Muscle of back (tissue), 11 donors: Measurements from ENCODE around the gene TTI1. TPM values are rescaled to one million over a fixed set of nuclear protein-coding genes. Genes with fewer than 3 reads are reported as not detected.

ENCODE experiments used
- DNase-seq, 3 donors: peaks; one replicate each; pipeline versions ENCODE4 v3.0.0 to v3.0.0-alpha.2; 2013
- polyA plus RNA-seq, 10 donors: library from polyadenylated mRNA; unstranded; fragments of 120-200 nt; gene quantifications; one replicate each; pipeline ENCODE4 v1.2.1, GENCODE V29; 2013; ENCODE audit not compliant: insufficient read length in 10 of 10

TTI1 gene
- polyA plus RNA-seq, 10 donors, result 13.0 to 19.3 (median 16.2) TPM

GRCh38 chr20:38055848-38056247, 22.6 kb upstream of the TTI1 start:
- no peak for DNase-seq

- DNase-seq, result no peak
These were observed 22.0 kb upstream of the TTI1 start for GRCh38 chr20:38055294-38055693.

- DNase-seq, result no peak
These were observed 21.4 kb upstream of the TTI1 start for GRCh38 chr20:38054647-38055046.

DNA sequence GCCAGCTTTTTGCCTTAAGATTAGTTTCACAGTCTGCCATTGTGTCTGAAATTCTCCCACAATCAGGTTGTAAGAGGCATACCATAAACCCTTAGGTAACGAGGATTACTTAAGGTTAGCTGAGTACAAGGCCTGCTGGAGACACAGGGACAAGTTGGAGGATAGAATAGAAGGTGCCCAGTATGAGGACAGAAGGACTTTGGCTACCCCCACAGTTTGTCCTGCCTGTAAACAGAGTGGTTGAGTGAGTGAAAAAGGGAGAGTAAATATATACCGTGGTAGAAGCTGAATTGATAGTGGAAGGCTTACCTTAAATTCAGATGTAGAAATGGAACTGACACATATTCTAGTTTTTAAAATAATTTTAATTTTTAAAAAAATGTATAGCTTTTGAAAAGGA, 19.6 kb upstream of the TTI1 start:
- DNase-seq, result no peak

DNA sequence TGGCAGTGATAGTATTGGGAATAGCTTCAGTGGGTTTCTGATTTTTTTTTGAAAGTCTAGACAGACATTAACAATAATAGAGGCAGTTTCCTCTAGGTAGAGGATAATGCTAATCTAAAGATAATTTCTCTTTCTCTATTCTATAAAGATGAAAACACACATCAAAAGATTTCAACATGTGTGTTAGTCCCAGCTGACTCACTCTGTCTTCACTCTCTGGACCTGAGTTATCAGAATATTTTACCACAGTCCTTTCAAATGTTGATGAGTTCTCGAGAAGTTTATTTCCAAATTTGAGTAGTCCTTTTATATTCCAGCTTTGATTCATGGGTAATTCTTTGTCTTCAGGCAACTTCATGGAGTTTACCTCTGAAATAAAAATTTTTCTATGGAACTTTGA, 17.4 kb upstream of the TTI1 start:
- DNase-seq, result no peak

- no peak for DNase-seq
These were observed 16.5 kb upstream of the TTI1 start for GRCh38 chr20:38049800-38050199.

- no peak for DNase-seq
These were observed 13.3 kb upstream of the TTI1 start for GRCh38 chr20:38046572-38046971.

GRCh38 chr20:38044685-38045084, 11.4 kb upstream of the TTI1 start:
- no peak for DNase-seq

GRCh38 chr20:38043512-38044300, 10.4 kb upstream of the TTI1 start:
- DNase-seq, result no peak

GRCh38 chr20:38040276-38040675, 7.0 kb upstream of the TTI1 start:
- DNase-seq, result no peak

DNA sequence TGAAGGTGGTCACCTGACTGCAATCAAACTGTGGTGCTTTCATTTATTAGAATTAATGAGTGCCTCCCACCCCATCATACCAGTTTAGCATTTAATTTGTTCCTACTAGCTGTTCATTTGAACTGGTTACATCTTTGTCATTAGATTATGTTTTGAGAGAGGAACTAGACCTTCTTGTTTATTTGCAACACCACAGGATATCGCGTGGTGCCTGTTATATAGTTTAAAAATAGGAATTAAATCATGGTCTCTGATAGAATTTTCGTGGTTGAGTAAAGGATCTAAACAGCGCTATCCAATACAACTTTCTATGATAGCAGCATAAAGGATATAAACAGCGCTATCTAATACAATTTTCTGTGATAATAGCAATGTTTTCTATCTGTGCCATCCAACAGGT, 3.1 kb upstream of the TTI1 start:
- no peak for DNase-seq

- DNase-seq, result no peak
These were observed 1.7 kb upstream of the TTI1 start for GRCh38 chr20:38034961-38035360.

- DNase-seq, result peak in 1 of 3 donors; percentile 3
These were observed 923 bp upstream of the TTI1 start for GRCh38 chr20:38034108-38034649.

DNA sequence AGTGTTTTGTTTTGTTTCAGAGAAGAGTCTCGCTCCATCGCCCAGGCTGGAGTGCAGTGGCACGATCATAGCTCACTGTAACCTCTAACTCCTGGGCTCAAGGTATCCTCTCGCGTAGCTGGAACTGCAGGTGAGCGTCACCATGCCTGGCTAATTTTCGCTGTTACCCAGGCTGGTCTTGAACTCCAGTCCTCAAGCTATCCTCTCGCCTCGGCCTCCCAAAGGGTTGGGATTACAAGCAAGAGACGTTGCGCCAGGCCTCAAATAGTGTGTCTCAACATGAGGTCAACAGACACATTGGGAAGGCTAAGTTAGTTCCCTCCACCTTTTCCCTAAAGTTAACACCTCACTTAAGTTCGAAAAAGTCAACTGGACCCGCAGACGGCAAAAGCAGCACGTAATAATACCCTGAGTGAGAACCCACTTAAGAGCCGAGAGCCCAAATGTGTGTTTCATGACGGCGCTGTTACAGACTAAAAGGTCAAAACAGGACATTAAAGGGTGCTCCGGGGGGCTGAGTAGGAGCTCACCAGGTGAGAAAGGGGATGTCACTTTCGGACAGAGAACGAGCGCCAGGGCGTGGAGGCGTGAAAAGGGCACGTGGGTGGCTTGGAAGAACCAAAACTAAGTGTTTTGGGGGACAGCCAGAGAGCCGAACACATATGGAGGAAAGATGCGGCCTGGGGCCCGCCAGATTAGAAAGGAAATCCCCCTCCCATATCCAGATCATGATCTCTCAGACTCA, 499 bp downstream of the TTI1 start:
- DNase-seq, result no peak

GRCh38 chr20:38031957-38032356, 1.3 kb downstream of the TTI1 start:
- no peak for DNase-seq

DNA sequence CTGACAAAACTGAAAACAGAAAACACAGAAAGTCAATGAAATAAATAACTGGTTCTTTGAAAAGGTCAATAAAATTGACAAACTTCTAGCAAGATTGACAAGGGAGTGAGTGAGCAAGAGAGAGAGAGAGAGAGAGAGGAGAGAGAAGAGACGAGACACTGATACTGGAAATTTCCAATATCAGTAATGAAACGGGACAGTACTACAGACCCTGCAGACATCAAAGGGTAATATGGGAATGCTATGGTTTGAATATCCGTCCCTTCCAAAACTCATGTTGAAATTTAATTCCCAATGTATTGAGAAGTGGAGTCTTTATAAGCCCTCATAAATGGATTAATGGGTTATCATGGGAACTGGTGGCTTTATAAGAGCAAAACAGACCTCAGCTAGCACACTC, 3.8 kb downstream of the TTI1 start:
- no peak for DNase-seq

GRCh38 chr20:38024496-38024895, 8.8 kb downstream of the TTI1 start:
- DNase-seq, result no peak

DNA sequence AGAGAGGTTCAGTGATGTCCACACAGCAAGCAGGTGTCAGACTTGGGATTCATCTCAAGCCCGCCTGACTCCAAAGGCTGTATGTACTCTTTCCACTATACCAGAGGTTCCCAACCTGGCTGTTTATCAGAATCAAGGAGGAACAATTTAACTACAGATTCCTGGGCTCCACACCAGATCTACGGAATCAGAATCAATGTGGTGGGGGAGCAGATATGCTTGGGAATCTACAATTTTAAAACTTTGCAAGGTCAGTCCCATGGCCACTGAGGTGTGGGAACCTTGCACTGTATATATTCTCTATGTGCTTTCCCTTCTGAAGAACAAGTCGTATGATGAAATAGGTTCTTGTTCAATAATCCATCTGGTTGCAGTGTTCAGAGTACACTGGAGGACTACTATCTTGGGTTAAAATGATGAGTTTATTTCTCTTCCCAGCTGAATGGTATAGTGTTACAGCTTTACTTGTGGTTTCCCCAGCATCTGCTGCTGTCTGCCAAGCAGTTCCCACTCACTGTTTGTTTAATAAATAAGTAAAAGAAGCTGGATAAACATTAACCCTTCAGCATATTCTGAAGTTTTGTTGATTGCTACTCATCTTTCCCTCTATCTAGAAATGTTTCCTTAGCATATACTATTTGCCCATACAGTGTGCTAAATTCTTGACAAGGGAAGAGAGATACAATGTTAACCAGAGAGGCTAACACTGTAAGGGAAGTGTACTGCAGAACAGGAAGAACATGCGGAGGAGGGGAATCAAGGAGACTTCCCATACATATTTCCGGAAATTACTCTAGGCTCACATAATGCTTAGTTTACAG, 9.9 kb downstream of the TTI1 start:
- peak in 2 of 3 donors; percentile 14 to 57 for DNase-seq

DNA sequence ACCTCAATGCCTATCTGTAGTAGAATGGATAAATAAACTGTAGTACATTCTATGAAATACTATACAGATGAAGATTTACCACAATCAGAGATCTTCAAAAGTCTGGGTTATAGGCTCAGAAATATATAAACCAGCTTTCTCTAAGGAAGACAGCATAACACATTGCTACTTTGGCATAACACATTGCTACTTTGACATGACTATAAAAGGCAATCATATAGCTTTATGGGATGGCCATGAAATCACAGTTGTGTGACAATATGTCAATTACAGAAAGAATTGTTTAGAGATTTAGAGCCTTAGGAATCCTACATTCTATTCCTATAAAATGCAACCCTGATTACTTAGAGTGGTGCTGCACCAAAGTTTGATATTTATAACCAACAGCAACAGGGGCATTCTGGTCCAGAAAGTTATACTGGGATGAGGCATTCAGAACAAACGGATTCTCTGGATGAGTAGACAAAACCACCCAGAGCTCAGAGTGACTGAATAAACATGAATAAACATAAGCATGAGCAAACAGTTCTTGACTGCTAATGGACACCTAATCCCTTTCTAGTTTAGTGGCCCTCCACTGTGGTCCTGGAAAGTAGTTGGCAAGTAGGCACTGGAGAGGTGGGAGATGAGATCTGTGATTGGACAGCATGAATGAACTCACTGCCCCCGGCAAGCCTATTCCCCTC, 12.0 kb downstream of the TTI1 start:
- no peak for DNase-seq

- DNase-seq, result no peak
These were observed 14.9 kb downstream of the TTI1 start for GRCh38 chr20:38018385-38018784.

DNA sequence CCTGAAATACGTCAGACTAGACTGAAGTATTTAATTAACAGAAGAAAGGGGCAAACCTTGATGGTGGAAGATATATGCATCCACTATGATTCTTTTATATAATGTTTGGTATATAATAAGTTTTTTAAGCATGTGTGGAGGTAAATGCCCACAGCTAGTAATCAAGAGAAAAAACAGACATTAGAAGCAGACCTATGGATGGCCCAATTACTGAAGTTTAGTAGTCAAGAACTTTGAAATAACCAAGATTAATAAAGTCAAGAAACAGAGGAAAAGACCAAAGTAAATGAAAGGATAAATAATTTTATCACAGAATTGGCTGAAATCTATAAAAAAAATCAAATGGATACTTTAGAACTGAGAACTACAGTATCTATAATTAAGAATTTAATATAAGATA, 15.3 kb downstream of the TTI1 start:
- no peak for DNase-seq

DNA sequence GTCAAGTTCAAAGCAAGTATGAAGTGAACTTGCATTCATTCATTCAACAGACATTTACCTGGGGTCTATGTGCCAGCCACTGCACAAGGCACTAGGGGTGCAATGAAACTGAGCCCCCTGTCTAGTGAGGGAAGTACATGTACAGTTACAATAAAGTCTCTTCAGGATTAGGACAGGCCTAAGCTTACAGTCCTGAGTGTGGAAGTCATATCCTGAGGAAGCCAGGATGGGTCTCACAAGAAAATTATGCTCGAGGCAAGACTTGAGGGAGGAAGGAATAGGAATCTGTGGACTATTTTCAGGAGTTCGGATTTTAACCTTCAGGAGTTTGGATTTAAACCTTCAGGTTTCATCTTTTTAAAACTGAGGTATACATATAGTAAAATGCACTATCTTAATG, 19.4 kb downstream of the TTI1 start:
- DNase-seq, result no peak
